Neural progenitor cell (in vitro differentiated cells): ENCODE data around the gene KRTAP5-2.

Experiments used
- EZH2 ChIP-seq: fragments of 200-600 bp; sonication (generic); IDR thresholded peaks from 2 replicates; pipeline ENCODE4 v1.6.1; 2017; ENCODE audit warnings: antibody characterized with exemption, mild to moderate bottlenecking, moderate library complexity
- EZH2phosphoT487 ChIP-seq: fragments of 200-600 bp; sonication (generic); IDR thresholded peaks from 2 replicates; pipeline ENCODE4 v1.6.1; 2017; ENCODE audit warnings: antibody characterized with exemption
- TF ChIP-seq, protein P1 (sequence below): fragments of 200-600 bp; sonication (generic); IDR thresholded peaks from 2 replicates; pipeline ENCODE4 v1.5.1; 2017; ENCODE audit warnings: antibody characterized with exemption, mild to moderate bottlenecking

DNA sequence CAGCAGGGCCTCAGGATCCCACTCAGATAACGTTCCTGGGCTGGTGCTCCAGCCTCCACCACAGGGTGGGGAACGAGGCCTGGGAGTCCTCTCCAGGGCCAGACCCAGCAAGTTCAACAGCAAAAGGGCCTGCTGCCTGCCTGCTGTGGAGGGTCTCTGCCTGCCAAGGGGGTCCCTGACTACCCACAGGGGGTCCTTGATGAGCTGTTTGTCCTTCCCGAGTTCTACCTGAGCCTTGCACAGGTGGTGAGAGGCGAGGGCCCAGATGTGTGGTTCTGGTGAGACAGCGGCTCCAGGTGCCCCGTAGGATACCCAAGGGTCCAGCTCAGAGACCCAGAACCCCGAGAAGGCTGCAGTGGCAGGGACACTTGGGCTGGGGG is 30.4 kb downstream of the KRTAP5-2 start:
- TF ChIP-seq, protein P1, sequence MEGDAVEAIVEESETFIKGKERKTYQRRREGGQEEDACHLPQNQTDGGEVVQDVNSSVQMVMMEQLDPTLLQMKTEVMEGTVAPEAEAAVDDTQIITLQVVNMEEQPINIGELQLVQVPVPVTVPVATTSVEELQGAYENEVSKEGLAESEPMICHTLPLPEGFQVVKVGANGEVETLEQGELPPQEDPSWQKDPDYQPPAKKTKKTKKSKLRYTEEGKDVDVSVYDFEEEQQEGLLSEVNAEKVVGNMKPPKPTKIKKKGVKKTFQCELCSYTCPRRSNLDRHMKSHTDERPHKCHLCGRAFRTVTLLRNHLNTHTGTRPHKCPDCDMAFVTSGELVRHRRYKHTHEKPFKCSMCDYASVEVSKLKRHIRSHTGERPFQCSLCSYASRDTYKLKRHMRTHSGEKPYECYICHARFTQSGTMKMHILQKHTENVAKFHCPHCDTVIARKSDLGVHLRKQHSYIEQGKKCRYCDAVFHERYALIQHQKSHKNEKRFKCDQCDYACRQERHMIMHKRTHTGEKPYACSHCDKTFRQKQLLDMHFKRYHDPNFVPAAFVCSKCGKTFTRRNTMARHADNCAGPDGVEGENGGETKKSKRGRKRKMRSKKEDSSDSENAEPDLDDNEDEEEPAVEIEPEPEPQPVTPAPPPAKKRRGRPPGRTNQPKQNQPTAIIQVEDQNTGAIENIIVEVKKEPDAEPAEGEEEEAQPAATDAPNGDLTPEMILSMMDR: no peak
- TF ChIP-seq EZH2: no peak
- no peak for TF ChIP-seq EZH2phosphoT487
